Neural cell (in vitro differentiated cells): Measurements from ENCODE around the gene AMFR. TPM values are rescaled to one million over a fixed set of nuclear protein-coding genes. Genes with fewer than 3 reads are reported as not detected.

ENCODE experiments used
- H2AFZ ChIP-seq: fragments of 200-600, 300-800 bp; sonication (generic), shearing (Covaris generic); 2 replicates; pipeline ENCODE4 v1.6.0; 2014; ENCODE audit warnings: low read depth, mild to moderate bottlenecking, antibody characterized with exemption, low read length, moderate library complexity
- H3F3A ChIP-seq: fragments of 200-600 bp; shearing (Covaris generic); 2 replicates; pipeline ENCODE4 v1.6.1; 2016; ENCODE audit warnings: mild to moderate bottlenecking, moderate library complexity, mixed read lengths, antibody characterized with exemption, low read length; ENCODE audit not compliant: insufficient read depth, poor library complexity, severe bottlenecking
- H3K27ac ChIP-seq: fragments of 200-600, 300-800 bp; sonication (generic), shearing (Covaris generic); 2 replicates; pipeline ENCODE4 v1.5.1; 2014; ENCODE audit warnings: mild to moderate bottlenecking, low read length, moderate library complexity
- H3K27me3 ChIP-seq: fragments of 300-800, 200-600 bp; sonication (generic), shearing (Covaris generic); 2 replicates; pipeline ENCODE4 v1.6.0; 2014; ENCODE audit warnings: mild to moderate bottlenecking, low read depth, low read length, moderate library complexity; ENCODE audit not compliant: insufficient read depth
- H3K36me3 ChIP-seq: fragments of 300-800, 200-600 bp; sonication (generic), shearing (Covaris generic); 2 replicates; pipeline ENCODE4 v1.5.1; 2014; ENCODE audit warnings: mild to moderate bottlenecking, antibody characterized with exemption, low read length, moderate library complexity; ENCODE audit not compliant: insufficient read depth
- H3K4me2 ChIP-seq: fragments of 300-800, 200-600 bp; sonication (generic), shearing (Covaris generic); 2 replicates; pipeline ENCODE4 v1.6.0; 2014; ENCODE audit warnings: mild to moderate bottlenecking, low read length
- H3K4me3 ChIP-seq: fragments of 300-800, 200-600 bp; sonication (generic), shearing (Covaris generic); 2 replicates; pipeline ENCODE4 v1.5.1; 2014; ENCODE audit warnings: mild to moderate bottlenecking, low read length, moderate library complexity
- H3K79me2 ChIP-seq: fragments of 200-600 bp; shearing (Covaris generic); replicated peaks from 2 replicates; pipeline ENCODE4 v1.6.0; 2014; ENCODE audit warnings: mild to moderate bottlenecking, low read length, moderate library complexity; ENCODE audit not compliant: insufficient read depth
- H3K9ac ChIP-seq: fragments of 300-800, 200-600 bp; sonication (generic), shearing (Covaris generic); 2 replicates; pipeline ENCODE4 v1.6.1; 2016; ENCODE audit warnings: mild to moderate bottlenecking, low read length, mixed read lengths
- H3K9me2 ChIP-seq: fragments of 200-600 bp; shearing (Covaris generic); 2 replicates; pipeline ENCODE4 v1.6.1; 2016; ENCODE audit warnings: mild to moderate bottlenecking, low read length, mixed read lengths; ENCODE audit not compliant: insufficient read depth
- H3K9me3 ChIP-seq: fragments of 200-600, 300-800 bp; sonication (generic), shearing (Covaris generic); 2 replicates; pipeline ENCODE4 v1.6.1; 2016; ENCODE audit warnings: mild to moderate bottlenecking, mixed run types, low read length, moderate library complexity, mixed read lengths
- H4K20me1 ChIP-seq: fragments of 200-600 bp; shearing (Covaris generic); 2 replicates; pipeline ENCODE4 v1.6.1; 2016; ENCODE audit warnings: mild to moderate bottlenecking, mixed run types; ENCODE audit not compliant: insufficient read depth
- CTCF ChIP-seq: fragments of 450-650 bp; IDR thresholded peaks from 2 replicates; pipeline ENCODE4 v1.5.1; 2014; ENCODE audit warnings: antibody characterized with exemption, mild to moderate bottlenecking, moderate library complexity; ENCODE audit not compliant: poor library complexity, severe bottlenecking
- EP300 ChIP-seq: fragments of 450-650 bp; conservative IDR thresholded peaks from 2 replicates; pipeline ENCODE4 v1.6.1; 2014; ENCODE audit warnings: antibody characterized with exemption, mild to moderate bottlenecking, moderate library complexity; ENCODE audit not compliant: poor library complexity, severe bottlenecking
- EZH2 ChIP-seq: fragments of 200-600, 300-800 bp; shearing (Covaris generic), sonication (generic); IDR thresholded peaks from 2 replicates; pipeline ENCODE4 v1.6.1; 2014; ENCODE audit warnings: antibody characterized with exemption, low read length, borderline replicate concordance, mild to moderate bottlenecking; ENCODE audit not compliant: insufficient read depth, poor library complexity, severe bottlenecking
- POLR2AphosphoS5 ChIP-seq: IDR thresholded peaks from 2 replicates; pipeline ENCODE4 v1.6.1; 2012
- REST ChIP-seq: IDR thresholded peaks from 2 replicates; pipeline ENCODE4 v1.6.1; 2012; ENCODE audit warnings: borderline replicate concordance
- TAF1 ChIP-seq: IDR thresholded peaks from 2 replicates; pipeline ENCODE4 v1.6.1; 2012; ENCODE audit warnings: low read depth
- polyA plus RNA-seq: library from polyadenylated mRNA; depleted of rRNA; stranded (reverse); fragments of >200 nt; gene quantifications from 2 replicates; pipeline ENCODE4 v1.2.3, GENCODE V29; 2014

AMFR gene
- polyA plus RNA-seq, 1 donor from 2014 or later, result 101 TPM

GRCh38 chr16:56457927-56458470 is 32.7 kb upstream of the AMFR start:
- peaks cover 8% of the 10 kb centered on the region for H3K79me2 ChIP-seq

More at GRCh38 chr16:56457927-56458470, 32.7 kb upstream of the AMFR start:
- Histone ChIP-seq H3K27me3 (no peaks in the 10 kb centered on the region), H3F3A (no peaks in the 10 kb centered on the region), H3K4me3 (no peak overlapping the region), H3K9me2 (no peaks in the 10 kb centered on the region), H3K4me2 (no peak overlapping the region), H4K20me1 (no peaks in the 10 kb centered on the region), H3K9me3 (no peaks in the 10 kb centered on the region), H3K27ac (no peak overlapping the region), H3K36me3 (peaks cover 26% of the 10 kb centered on the region), H3K9ac (no peak overlapping the region), H2AFZ (no peak overlapping the region)
- TF ChIP-seq POLR2AphosphoS5 (no peak), EZH2 (no peak), EP300 (no peak), CTCF (no peak), REST (no peak), TAF1 (no peak)
